DMS53 (cell line): Measurements from ENCODE around the gene AGR2.
"Not testable (repeated sequence)": the region's sequence is repeated elsewhere in the genome, so short reads cannot be mapped to it uniquely, and the experiment has no call there.

Experiments used
- DNase-seq: peaks from one replicate; lab custom pipeline; 2025; lab: John Stamatoyannopoulos, UW

The AGR2 gene

GRCh38 chr7:16804674-16805439 is at the start of gene AGR2:
AGR2 (minus strand) TSS chr7:16804999; CDS start chr7:16801796, 3,203 bp downstream.
- DNase-seq: peak; percentile 75

- DNase-seq: not testable (repeated sequence)
Observed at GRCh38 chr7:16853189-16853588, 48.4 kb upstream of the AGR2 start.

- no peak for DNase-seq
Observed at GRCh38 chr7:16851829-16852228, 47.0 kb upstream of the AGR2 start.

DNA sequence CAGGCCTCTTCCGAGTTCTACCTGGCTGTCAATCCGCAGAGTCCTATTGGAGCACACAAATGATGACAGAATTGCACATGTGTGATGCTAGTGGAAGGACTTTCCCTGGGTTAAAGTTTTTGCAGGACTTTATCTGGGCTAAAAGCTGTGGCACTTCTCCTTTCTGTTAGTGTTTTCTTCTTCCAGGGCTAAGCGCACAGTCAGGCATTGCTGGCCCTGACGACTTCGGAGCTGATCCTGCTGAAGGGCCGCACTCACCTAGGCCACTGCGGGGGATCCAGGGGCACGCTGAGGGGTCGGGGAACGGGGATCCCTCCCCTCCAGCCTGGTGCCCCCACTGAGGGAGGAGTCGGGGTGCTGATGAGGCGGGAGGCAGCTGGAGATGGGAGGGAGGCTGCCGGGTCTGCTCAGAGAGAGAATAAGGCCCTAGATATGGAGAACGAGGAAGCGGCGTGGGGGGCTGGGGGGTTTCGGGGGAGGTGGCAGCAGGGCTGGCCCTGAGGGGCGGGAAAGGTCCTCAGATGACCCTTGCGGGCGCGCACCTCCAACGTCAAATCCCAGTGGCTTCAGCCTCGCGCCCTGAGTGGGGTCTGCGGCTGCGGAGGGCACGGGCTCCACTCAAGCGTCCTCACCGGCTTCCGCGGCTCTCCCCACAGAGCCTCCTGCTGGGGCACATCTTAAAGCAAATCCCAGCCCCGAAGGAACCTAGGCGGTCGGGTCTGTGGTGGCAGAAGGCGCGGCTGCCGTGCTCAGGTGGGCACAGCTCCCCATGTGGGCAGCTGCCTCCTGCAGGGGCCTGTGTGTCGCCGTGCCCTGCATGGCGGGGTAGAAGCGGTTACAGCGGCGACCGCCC is 46.0 kb upstream of the AGR2 start:
- no peak for DNase-seq

GRCh38 chr7:16849296-16850148 is 44.7 kb upstream of the AGR2 start:
- no peak for DNase-seq

DNA sequence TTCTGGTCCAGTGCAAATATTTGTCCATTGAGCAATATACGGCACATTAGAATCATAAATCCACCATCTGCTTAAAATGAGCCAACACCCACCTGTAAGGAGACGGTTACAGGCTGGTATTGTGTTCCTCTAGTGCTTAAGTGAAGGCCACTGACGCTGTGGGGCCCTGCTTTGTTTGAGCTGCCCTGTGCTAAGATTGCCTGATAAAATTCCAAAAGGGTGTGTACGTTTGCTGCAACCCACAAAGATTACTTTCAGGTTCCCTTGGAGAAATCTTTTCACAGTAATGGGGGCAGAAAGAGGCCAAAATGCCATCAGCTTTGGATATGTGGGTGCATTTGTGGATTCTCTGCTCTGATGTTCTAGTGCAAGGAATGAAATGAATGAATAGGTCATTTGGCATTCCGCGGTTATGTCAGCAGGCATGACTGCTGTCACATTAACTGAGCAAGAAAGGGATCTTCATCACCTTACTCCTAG is 42.6 kb upstream of the AGR2 start:
- peak; percentile 76 for DNase-seq

GRCh38 chr7:16846601-16847165 is 41.9 kb upstream of the AGR2 start:
- DNase-seq: peak; percentile 28

DNA sequence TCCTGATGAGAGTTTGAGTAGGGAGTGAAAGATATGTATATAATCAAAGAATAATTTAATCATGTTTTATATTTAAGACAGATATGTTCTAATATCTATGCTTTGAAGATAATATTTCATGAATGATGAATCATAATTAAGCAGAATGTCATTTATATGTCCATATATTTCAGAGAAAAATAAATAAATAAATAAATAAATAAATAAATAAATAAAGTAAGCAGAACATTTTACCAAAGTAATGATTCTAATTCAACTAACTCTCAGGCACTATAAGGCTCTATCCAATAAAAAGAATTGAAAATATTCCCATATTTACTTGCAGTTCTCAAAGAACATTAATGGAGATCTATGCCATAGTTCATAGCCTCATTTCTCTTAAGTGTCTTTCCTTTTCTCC is 40.9 kb upstream of the AGR2 start:
- no peak for DNase-seq

DNA sequence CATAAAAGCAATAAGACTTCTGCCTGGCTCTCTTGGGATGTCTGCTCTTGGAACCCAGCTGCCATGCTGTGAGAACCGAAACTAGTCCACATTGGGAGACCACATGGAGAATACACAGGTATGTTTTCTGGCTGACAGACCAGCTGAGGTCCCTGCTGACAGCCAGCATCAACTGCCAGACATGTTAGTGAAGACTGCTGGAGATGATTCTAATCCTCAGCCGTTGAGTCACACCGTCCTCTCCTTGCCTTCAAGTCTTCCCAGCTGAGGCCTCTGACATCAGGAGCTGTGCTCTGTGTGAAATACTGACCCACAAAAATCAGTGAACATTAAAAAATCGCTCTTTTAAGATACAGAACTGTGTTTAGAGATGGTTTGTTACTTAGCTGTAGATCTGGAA is 36.9 kb upstream of the AGR2 start:
- no peak for DNase-seq

DNA sequence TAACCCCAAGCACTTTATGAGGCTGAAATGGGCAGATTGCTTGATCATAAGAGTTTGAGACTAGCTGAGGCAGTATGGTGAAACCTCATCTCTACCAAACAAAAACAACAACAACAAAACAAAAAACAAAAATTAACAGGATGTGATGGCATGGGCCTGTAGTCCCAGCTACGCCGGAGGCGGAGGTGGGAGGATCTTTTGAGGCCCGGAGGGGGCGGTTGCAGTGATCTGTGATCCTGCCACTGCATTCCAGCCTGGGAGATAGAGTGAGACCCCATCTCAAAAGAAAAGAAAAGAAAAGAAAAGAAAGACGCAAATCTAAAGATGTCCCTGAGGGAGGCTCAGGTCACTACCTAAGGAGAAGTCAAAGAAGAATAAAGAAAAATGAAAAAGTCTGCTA is 35.3 kb upstream of the AGR2 start:
- DNase-seq: no peak

GRCh38 chr7:16839646-16840045 is 34.8 kb upstream of the AGR2 start:
- no peak for DNase-seq

DNA sequence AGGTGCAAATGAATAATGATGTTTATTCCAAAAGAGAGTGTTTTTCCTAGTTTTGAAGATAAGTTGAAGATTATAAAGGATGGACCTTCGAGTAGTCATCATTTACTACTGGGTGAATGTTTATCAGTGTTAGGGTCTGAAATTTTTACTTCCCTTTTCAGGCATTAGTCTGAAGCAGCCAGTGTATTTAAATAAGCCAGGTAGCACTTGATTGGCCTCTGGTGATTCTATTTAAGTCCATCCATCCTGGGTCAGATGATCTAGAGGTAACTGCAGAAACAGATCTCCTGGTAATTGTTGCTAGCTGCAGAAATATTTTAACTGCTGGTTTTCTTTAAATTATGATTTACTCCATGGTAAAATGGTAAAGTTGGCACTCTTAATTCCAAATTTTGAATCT is 34.1 kb upstream of the AGR2 start:
- DNase-seq: no peak

DNA sequence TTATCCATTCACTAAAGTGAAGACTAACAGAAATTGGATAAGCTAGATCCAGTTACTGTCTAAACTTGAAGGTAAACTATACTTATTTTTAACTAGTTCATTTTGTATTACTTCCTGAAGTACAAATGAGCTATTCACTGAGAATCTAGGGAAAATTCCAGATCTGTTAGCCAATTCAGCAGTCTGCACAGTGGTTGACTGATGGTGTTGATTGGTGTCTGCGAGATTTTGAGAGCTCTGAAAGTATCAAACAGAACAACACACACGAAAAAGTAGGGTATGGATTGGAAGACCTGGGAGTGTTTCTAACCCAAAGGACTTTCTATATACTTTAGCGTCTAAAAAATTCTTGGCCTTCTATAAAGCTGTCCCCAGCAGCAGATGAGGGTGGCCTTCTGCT is 33.6 kb upstream of the AGR2 start:
- no peak for DNase-seq

- no peak for DNase-seq
Observed at GRCh38 chr7:16836481-16836880, 31.7 kb upstream of the AGR2 start.

DNA sequence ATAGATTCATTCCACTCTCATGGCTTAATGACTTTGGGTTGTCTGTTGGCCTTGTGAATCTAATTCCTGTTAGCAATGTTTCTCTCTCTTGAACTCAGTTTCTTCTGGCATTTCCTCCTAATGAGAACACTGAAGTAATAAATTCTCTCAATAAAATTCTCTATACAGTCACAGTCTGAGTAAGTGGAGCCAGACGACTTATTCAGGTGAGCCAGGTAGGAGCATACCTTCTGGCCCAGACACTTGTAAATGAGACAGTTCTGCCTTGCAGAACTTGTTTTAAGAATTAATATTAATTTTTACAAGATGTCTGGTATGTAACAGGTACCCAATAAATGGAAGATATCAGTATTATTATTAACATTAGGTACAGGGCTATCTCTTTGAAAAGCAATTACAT is 28.6 kb upstream of the AGR2 start:
- no peak for DNase-seq

DNA sequence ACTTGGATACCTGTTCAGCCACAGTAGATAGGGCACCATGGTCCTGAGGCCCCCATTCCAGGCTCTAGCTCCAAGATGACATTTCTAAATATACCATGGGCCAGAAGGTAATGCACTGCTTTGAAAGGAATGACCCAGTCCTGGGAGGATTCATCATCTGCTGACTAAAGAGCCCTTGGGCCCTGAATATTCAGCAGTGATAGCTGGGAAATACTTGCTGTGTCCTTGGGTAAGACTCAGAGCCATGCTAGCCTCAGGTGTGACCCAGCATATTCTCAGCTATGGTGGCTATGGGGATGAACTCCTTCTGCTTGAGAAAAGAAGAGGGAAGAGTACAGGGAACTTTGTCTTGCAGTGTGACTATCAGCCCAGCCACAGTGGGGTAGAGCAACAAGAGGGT is 21.3 kb upstream of the AGR2 start:
- DNase-seq: no peak

DNA sequence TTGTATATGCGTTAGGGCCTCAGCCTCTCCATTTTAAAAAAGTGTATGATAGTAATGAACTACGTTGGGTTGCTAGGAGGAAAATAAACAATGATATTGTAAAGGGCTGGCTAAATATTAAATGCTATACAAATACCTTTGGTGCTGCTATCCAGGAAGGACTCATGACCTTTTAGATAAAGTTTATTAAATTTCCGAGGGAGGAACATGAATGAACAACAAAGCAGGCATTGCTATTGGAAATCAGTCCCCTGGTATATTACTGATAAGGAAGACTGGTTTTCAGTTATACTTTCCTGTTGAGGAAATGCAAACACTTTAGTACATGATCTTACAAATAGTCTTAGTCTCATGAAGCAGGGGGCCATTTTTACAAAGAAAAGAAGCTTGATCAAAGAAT is 17.2 kb upstream of the AGR2 start:
- DNase-seq: peak; percentile 79

DNA sequence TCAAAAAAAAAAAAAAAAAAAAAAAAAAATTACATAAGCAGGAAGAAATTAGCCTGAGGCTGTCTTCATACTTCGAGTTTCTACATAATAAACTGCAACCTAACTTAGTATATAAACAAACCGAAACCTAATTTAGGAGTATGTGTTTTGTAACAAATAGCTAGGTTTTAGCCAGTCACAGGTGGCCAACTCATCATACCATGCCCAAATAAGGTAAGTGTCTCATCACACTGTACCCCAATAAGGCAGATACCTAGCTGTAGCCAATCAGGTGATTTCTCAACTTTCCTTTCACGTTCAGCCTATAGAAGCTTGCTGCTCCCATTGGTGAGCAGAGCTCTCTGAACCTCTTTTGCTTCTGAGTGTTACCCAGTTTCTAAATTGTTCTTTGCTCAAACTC is 13.9 kb upstream of the AGR2 start:
- DNase-seq: no peak

- peak; percentile 89 for DNase-seq
Observed at GRCh38 chr7:16817536-16817935, 12.7 kb upstream of the AGR2 start.

GRCh38 chr7:16816824-16817223 is 12.0 kb upstream of the AGR2 start:
- DNase-seq: no peak

DNA sequence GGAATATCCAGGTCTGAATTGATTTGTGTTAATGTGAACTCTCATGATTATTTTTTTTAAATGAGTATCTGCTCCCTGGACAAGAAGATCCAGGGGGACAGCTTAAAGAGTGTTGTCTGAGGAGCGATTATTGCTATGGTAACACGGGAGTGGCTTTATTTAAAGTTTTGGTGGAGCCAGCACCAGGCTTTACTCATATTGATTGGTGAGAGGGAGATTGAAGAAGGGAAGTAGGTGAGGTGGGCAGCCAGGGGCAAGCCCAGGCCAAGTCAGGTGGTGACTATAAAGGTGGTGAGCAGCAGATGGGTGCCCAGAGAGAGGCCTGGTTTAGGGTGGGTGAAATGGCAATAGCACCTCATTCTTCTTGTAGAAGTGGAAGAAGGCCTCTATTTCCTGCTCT is 10.2 kb upstream of the AGR2 start:
- no peak for DNase-seq

DNA sequence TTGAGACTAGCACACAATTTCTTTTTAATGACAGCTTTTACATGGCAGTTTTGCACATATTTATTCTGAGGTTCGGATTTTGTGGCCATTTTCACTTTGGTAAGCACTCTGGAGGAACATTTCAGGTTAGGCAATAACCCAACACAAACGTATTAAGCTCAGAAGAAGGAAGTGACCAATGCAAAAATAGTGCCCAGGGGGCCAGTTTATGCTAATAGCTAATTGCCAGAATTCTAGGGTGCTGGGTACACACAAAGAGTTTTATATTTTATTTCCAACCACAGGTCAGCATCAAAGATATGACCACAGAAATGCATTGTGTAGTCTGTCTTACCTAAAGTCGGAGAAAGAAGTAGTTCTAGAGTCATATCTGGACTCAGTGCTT is 8.4 kb upstream of the AGR2 start:
- no peak for DNase-seq
